ENCODE measurements around the gene GPR75. TPM values are rescaled to one million over a fixed set of nuclear protein-coding genes. Genes with fewer than 3 reads are reported as not detected.
"Not testable (repeated sequence)": the region's sequence is repeated elsewhere in the genome, so short reads cannot be mapped to it uniquely, and the experiment has no call there.

GPR75 gene
- total RNA-seq, 1 donor from 2014 or later, result 5.1 TPM

DNA sequence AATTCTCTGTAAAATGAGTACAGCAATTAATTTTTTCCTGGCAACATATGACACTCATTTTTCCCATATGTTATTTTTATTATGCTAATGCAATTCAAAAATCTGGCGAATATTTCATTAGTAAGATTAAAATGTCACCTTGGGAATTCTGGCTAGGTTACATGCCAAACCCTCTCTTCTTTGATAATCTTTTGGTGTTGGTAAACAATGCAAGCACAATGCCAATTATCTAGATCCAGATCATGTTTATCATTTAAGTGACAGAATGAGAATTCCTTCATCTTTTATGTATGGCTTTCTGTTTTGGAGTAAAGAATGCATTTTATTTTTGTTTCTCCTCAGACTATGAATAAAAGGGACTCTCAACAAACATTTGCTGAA, 33.7 kb downstream of the GPR75 start:
- peaks cover 3% of the 10 kb centered on the region for H3K27me3 Mint-ChIP-seq (ENCODE audit: unreplicated experiment)
- H3K4me3 Mint-ChIP-seq (ENCODE audit: unreplicated experiment), result no peak overlapping the region
- no peaks in the 10 kb centered on the region for H3K4me1 Mint-ChIP-seq (ENCODE audit: unreplicated experiment)
- no peak for TF ChIP-seq CTCF (IDR thresholded peaks at IDR 0.05; ENCODE audit: unreplicated experiment)
- H3K9me3 Mint-ChIP-seq (ENCODE audit: unreplicated experiment), result no peaks in the 10 kb centered on the region
- no peak for DNase-seq (ENCODE audit: low spot score)
- peaks cover 4% of the 10 kb centered on the region for H3K36me3 Mint-ChIP-seq (ENCODE audit: low read depth, unreplicated experiment)
- no peak overlapping the region for H3K27ac Mint-ChIP-seq (ENCODE audit: unreplicated experiment)

DNA sequence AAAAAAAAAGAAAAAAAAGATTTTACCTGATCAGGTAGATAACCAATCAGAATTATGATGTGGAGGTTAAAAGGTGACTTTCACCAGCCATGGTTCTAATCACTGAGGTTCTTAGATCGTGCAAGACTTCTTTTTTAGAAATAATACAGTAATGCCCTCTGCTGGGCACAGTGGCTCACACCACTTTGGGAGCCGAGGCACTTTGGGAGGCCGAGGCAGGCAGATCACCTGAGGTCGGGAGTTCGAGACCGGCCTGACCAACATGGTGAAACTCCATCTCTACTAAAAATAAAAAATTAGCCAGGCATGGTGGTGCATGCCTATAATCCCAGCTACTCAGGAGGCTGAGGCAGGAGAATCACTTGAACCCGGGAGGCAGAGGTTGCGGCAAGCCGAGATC, 36.1 kb downstream of the GPR75 start:
- not testable (repeated sequence) for H3K9me3 Mint-ChIP-seq (ENCODE audit: unreplicated experiment); H3K27ac Mint-ChIP-seq (ENCODE audit: unreplicated experiment); DNase-seq (ENCODE audit: low spot score)

GRCh38 chr2:53821810-53822209, 38.0 kb downstream of the GPR75 start:
- no peak overlapping the region for H3K4me3 Mint-ChIP-seq (ENCODE audit: unreplicated experiment)
- H3K4me1 Mint-ChIP-seq (ENCODE audit: unreplicated experiment), result no peaks in the 10 kb centered on the region
- no peak for DNase-seq (ENCODE audit: low spot score)
- H3K27me3 Mint-ChIP-seq (ENCODE audit: unreplicated experiment), result no peaks in the 10 kb centered on the region
- H3K27ac Mint-ChIP-seq (ENCODE audit: unreplicated experiment), result no peak overlapping the region
- H3K9me3 Mint-ChIP-seq (ENCODE audit: unreplicated experiment), result no peaks in the 10 kb centered on the region
- TF ChIP-seq CTCF (IDR thresholded peaks at IDR 0.05; ENCODE audit: unreplicated experiment), result no peak
- H3K36me3 Mint-ChIP-seq (ENCODE audit: low read depth, unreplicated experiment), result peaks cover 7% of the 10 kb centered on the region

More for the DNA sequence above, 36.1 kb downstream of the GPR75 start:
- H3K4me1 Mint-ChIP-seq (ENCODE audit: unreplicated experiment); H3K4me3 Mint-ChIP-seq (ENCODE audit: unreplicated experiment); H3K27me3 Mint-ChIP-seq (ENCODE audit: unreplicated experiment): not testable (repeated sequence)
- peaks cover 11% of the 10 kb centered on the region for H3K36me3 Mint-ChIP-seq (ENCODE audit: low read depth, unreplicated experiment)

DNA sequence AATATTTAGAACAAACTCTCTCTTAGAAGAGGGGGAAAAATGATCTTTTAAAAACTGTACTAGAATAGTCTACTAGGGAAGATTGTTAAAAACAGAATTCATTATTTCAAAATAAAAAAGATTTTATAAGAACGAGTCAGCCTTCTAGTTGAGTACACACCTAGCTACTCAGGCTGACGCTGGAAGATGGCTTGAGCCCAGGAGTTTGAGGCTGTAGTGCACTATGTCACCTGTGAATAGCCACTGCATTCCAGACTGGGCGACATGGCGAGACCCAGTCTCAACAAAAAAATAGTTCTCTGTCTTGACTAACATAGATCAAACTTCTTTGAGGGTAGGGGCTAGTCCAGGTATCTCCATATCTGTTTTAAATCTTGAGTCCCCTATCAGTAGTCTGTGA, 39.1 kb downstream of the GPR75 start:
- no peak for TF ChIP-seq CTCF (IDR thresholded peaks at IDR 0.05; ENCODE audit: unreplicated experiment)
- Mint-ChIP-seq H3K9me3 (ENCODE audit: unreplicated experiment) (no peaks in the 10 kb centered on the region), H3K27ac (ENCODE audit: unreplicated experiment) (no peak overlapping the region), H3K4me3 (ENCODE audit: unreplicated experiment) (no peak overlapping the region), H3K27me3 (ENCODE audit: unreplicated experiment) (no peaks in the 10 kb centered on the region), H3K36me3 (ENCODE audit: low read depth, unreplicated experiment) (peaks cover 7% of the 10 kb centered on the region), H3K4me1 (ENCODE audit: unreplicated experiment) (no peaks in the 10 kb centered on the region)
- no peak for DNase-seq (ENCODE audit: low spot score)

DNA sequence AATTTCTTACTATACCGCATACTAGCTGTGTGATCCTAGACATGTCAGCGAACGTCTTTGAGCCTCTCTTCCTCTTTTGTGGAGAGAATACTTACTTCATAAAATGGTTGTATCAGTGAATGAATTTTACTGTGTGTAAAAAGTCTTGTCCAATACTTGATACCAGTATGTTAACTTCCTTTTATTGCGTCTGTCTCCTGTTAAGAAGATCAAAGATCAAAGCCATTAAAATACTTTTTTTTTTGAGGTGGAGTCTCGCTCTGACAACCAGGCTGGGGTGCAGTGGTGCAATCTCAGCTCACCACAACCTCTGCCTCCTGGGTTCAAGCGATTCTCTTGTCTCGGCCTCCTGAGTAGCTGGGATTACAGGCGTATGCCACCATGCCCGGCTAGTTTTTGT, 39.7 kb downstream of the GPR75 start:
- no peak for TF ChIP-seq CTCF (IDR thresholded peaks at IDR 0.05; ENCODE audit: unreplicated experiment)
- Mint-ChIP-seq H3K4me3 (ENCODE audit: unreplicated experiment) (no peak overlapping the region), H3K27me3 (ENCODE audit: unreplicated experiment) (no peaks in the 10 kb centered on the region), H3K27ac (ENCODE audit: unreplicated experiment) (no peak overlapping the region), H3K4me1 (ENCODE audit: unreplicated experiment) (no peaks in the 10 kb centered on the region), H3K36me3 (ENCODE audit: low read depth, unreplicated experiment) (peaks cover 12% of the 10 kb centered on the region), H3K9me3 (ENCODE audit: unreplicated experiment) (no peaks in the 10 kb centered on the region)
- no peak for DNase-seq (ENCODE audit: low spot score)

DNA sequence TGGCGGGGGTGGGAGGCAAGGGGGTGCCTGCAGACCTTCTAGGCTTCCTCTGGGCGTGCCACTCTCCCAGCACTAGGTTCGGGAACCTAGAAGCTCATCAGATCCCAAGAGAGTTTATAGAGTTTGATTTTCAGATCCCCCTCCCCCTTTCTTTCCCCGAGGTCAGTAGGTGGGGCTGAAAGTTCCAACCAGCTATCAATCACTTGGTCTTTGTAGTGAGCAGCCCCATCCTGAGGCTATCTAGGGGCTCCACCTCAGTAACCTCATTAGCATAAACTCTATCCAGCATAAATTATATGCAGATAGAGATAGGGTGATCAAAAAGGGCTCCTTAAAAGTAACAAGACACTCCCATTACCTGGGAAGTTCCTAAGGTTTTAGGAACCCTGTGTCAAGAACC, 40.1 kb downstream of the GPR75 start:
- Mint-ChIP-seq H3K9me3 (ENCODE audit: unreplicated experiment) (no peaks in the 10 kb centered on the region), H3K36me3 (ENCODE audit: low read depth, unreplicated experiment) (peaks cover 12% of the 10 kb centered on the region), H3K4me1 (ENCODE audit: unreplicated experiment) (no peaks in the 10 kb centered on the region), H3K27ac (ENCODE audit: unreplicated experiment) (no peak overlapping the region), H3K27me3 (ENCODE audit: unreplicated experiment) (no peaks in the 10 kb centered on the region), H3K4me3 (ENCODE audit: unreplicated experiment) (no peak overlapping the region)
- no peak for DNase-seq (ENCODE audit: low spot score)
- TF ChIP-seq CTCF (IDR thresholded peaks at IDR 0.05; ENCODE audit: unreplicated experiment), result no peak
